ENCODE results near the gene SKOR2.
"Not testable (repeated sequence)": the region's sequence is repeated elsewhere in the genome, so short reads cannot be mapped to it uniquely, and the experiment has no call there.

The SKOR2 gene

GRCh38 chr18:47254341-47254939 lies 3.0 kb upstream of the SKOR2 start:
- peak; percentile 73 for DNase-seq

- no peak for DNase-seq
Observed at GRCh38 chr18:47253101-47253654, 1.7 kb upstream of the SKOR2 start.

DNA sequence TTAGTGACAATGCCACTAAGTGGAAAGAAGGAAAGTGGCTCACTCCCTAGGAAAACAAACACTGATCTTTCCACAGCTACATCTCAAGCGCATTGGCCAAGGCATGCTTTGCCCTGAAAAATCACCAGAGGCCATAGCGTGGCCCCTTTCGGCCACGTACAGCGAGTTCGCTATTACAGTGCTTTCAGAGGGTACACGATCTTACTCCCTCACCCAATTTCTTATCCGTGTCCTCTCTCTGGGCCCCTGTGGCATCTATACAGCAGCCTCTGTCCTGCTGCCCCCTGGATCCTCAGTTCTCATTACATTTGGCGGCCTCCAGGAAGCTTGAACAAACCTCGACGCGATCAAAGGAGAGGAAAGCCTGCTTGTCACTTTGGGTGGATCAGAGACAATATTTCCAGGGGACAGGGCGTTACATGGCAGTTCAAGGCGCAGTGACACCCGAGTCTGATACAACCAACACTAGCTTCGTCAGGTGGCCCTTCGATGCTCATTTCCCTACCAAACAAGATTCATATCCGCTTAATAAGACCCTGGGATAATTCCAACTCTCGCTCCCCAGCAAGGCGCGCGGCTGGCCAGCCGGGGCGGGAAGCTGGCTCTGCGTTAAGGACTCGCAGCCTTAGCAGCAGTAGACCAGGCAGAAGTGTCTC lies 941 bp downstream of the SKOR2 start:
- no peak for DNase-seq

- DNase-seq, result no peak
Observed at GRCh38 chr18:47249314-47249981, 2.0 kb downstream of the SKOR2 start.

DNA sequence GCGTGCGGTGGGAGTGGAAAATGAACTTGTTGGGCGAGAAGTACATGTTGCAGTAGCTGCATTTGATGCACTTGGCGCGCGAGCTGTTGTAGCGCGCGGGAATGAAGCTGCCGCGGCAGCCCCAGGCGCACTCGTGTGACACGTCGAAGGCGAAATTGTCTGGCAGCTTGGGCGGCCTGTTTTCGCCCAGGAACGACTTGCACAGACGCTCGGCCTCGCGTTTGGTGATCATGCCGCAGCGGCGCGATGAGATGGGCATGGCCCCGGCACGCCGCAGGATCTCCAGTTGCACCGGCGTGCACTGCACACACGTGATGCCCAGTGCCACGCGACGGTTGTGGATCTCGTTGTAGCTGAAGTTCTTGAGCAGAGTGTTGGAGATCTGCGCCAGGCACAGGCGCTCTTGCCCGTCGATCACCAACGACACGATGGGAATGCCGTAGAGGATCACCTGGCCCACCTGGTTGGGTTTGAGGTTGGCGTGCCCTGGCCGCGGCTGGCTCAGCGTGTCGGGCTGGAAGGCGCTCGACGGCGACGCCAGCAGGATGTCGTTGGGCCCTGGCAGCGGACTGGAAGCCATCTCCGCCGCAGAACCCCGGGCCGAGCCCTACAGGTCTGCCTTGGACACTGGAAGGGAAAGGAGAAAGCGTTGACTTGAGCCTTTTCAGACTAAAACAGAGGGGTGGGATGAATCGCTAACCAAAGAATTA lies 2.7 kb downstream of the SKOR2 start:
- DNase-seq, result no peak

- no peak for DNase-seq
Observed at GRCh38 chr18:47248115-47248603, 3.3 kb downstream of the SKOR2 start.

- no peak for DNase-seq
Observed at GRCh38 chr18:47247416-47248114, 3.9 kb downstream of the SKOR2 start.

- no peak for DNase-seq
Observed at GRCh38 chr18:47247036-47247415, 4.4 kb downstream of the SKOR2 start.

DNA sequence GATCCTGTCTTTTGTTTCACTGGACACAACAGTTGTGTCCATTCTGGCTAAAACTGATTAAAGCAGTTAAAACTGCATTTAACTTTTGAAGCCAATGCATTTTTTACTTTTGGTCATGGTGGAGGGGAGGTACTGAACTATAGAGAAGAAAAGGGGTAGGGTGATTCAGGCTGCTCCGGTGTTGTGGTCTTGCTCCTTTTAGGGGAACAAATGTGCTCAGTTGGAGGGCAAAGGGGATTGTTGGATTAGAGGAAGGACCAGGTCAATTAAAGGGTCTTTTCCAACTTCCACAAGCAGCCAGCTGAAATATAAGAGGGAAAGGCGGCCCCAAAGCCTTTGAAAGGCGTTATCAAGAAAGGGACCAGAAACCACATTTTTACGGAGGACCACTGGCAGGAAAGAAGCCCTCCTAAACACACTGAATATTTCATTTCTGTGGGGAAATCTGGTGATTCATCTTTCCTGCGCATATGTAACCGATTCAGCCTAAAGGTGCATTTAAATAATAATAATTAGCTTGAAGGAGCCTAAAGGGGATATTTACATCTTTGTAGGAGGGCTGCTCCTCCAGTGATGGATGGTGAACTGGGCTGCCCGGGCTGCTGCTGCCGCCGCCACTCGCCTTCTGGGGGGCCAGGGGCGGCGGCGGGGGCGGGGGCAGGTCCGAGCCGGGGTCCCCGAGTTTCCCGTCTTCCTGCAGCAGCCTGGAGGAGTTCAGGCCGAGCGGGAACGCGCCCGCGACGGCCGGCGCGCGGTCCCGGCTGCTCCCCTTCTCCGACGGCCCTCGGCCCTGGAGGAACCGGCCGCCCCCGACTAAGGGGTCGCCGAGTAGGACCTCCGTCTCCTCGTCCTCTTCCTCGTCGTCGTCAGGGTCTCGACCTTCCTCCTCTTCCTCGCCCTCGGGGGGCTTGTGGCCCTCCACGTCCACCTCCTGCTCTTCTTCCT lies 5.2 kb downstream of the SKOR2 start:
- no peak for DNase-seq

DNA sequence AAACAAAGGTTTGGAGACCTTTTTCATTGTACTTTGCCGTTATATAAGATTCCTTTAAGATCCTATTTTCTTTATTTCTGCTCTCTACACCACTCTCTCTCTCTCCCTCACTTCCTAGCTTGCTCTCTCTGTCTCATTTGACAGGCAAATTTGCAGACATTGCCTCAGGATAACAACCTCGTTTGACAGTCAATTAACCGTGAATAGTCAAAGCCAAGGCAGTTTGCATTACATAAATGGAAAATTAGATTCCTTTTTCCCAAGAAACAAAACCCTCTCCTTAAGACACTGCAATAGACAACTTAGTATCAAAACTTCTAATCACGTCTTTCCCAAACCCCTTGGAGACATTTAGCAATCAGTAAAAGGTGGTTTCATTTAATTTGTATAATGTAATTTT lies 7.4 kb downstream of the SKOR2 start:
- no peak for DNase-seq

- DNase-seq, result no peak
Observed at GRCh38 chr18:47235096-47235495, 16.4 kb downstream of the SKOR2 start.

- DNase-seq, result no peak
Observed at GRCh38 chr18:47226660-47227059, 24.8 kb downstream of the SKOR2 start.

- DNase-seq, result no peak
Observed at GRCh38 chr18:47215554-47216138, 35.8 kb downstream of the SKOR2 start.

- no peak for DNase-seq
Observed at GRCh38 chr18:47209171-47209570, 42.3 kb downstream of the SKOR2 start.

DNA sequence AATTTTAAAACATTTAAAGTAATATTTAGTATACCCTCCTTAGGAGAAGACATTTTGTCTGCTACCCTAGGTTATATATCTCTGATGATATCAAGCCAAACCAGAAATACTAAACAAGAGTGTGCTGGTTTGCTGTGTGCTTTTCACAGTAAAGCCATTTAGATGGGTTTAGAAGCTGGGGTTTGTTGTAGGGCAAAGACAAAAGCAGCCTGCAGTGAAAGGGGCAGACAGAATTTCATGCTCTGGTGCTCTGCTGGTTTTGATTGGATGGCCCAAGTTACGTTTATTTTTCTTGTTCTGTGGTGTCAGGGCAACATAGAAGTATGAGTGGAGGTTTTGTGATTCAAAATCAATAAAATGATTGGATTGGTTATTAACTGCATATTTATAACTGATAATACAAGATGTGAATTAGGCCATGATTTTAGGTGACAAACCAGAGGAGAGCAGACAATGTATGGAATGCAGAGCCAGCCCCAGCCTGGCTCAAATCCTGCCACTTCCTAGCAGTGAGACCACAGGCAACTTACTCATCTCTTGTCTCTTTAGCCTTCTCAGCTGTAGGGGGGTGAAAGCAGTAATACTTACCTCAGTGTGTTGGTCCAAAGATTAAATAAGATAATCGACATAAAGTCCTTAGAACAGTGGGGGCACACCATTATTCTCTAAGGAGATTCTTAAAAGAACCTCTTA lies 44.4 kb downstream of the SKOR2 start:
- DNase-seq, result no peak

DNA sequence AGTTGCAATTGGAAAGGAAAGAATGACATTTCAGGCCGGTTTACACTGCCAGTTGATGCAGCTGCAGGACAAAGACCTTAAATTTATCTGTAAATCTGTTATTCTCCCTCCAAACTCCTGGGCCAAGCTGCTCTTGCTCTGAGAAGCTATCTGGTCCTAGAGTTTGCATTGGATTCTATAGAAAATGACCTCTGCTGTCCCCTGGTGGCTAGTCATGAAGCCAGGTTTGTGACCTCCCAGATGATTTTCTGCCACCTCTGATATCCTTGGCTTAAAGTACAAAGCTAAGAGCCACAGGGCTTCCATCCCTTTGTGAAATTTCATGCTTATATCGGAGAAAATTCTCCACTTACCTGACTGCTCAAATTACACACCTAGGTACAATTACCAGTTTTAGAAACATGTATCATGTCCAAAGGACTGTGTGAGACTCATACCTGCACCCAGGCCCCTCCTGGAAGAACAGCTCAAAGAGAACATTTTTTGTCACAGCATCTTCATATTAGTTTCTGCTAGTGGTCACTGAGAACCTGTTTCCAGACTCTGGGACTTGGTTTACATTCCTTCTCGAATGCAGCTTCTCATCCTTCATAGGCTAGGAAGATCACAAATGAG lies 46.4 kb downstream of the SKOR2 start:
- no peak for DNase-seq

GRCh38 chr18:47203626-47204464 lies 47.6 kb downstream of the SKOR2 start:
- no peak for DNase-seq

- DNase-seq, result not testable (repeated sequence)
Observed at GRCh38 chr18:47195961-47196360, 55.5 kb downstream of the SKOR2 start.

DNA sequence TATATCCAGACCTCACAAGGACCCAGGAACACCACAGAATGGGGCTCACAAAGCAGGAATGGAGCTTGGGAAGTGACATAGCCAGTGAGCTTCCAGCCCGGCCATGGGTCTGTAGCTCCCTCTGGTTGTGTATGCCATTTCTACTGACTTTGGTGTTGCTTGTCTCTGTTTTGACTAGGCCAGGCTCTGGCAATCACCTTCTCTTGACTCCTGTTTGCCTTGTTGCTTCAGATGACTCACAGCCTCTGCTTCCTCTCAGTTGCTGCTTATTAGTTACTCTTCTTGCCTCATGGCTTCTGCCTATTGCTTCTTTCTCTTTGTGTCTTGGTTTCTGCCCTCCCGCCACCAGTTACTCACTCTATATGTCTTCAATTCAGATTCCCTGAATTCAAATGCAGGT lies 59.5 kb downstream of the SKOR2 start:
- no peak for DNase-seq
